HG03066 (cell line): ENCODE measurements around the gene DPF3.

Experiments
- ATAC-seq: cut with Tn5 transposase; IDR thresholded peaks from one replicate; pipeline ENCODE4 v1.9.1; 2021; ENCODE audit warnings: low read depth; ENCODE audit not compliant: unreplicated experiment

The DPF3 gene

GRCh38 chr14:72745991-72746980 is 147.6 kb downstream of the DPF3 start:
- no peak for ATAC-seq

GRCh38 chr14:72745546-72745945 is 148.4 kb downstream of the DPF3 start:
- ATAC-seq = no peak

GRCh38 chr14:72744416-72745120 is 149.3 kb downstream of the DPF3 start:
- no peak for ATAC-seq

- ATAC-seq = no peak
Observed at GRCh38 chr14:72743626-72744025, 150.3 kb downstream of the DPF3 start.

- ATAC-seq = no peak
Observed at GRCh38 chr14:72742838-72743195, 151.1 kb downstream of the DPF3 start.

- no peak for ATAC-seq
Observed at GRCh38 chr14:72742118-72742837, 151.6 kb downstream of the DPF3 start.

GRCh38 chr14:72741826-72742117 is 152.1 kb downstream of the DPF3 start:
- ATAC-seq = no peak

GRCh38 chr14:72740966-72741825 is 152.7 kb downstream of the DPF3 start:
- no peak for ATAC-seq

- no peak for ATAC-seq
Observed at GRCh38 chr14:72740504-72740961, 153.4 kb downstream of the DPF3 start.

- ATAC-seq = no peak
Observed at GRCh38 chr14:72739446-72740405, 154.2 kb downstream of the DPF3 start.

GRCh38 chr14:72738161-72738611 is 155.7 kb downstream of the DPF3 start:
- ATAC-seq = no peak

GRCh38 chr14:72737560-72737943 is 156.3 kb downstream of the DPF3 start:
- ATAC-seq = no peak

- ATAC-seq = no peak
Observed at GRCh38 chr14:72736786-72737559, 156.9 kb downstream of the DPF3 start.

- ATAC-seq = no peak
Observed at GRCh38 chr14:72736308-72736707, 157.6 kb downstream of the DPF3 start.

GRCh38 chr14:72732022-72732780 is 161.7 kb downstream of the DPF3 start:
- no peak for ATAC-seq

- no peak for ATAC-seq
Observed at GRCh38 chr14:72731252-72732020, 162.5 kb downstream of the DPF3 start.

GRCh38 chr14:72730468-72730867 is 163.4 kb downstream of the DPF3 start:
- ATAC-seq = no peak
